Effector CD8-positive, alpha-beta T cell (primary cell): ENCODE measurements around the gene ILF3.
A peak's percentile ranks its signal among the peaks of the same experiment; 100 is the strongest.

Source experiments
- DNase-seq: peaks from one replicate; lab custom pipeline; 2025; lab: John Stamatoyannopoulos, UW

The ILF3 gene

DNA sequence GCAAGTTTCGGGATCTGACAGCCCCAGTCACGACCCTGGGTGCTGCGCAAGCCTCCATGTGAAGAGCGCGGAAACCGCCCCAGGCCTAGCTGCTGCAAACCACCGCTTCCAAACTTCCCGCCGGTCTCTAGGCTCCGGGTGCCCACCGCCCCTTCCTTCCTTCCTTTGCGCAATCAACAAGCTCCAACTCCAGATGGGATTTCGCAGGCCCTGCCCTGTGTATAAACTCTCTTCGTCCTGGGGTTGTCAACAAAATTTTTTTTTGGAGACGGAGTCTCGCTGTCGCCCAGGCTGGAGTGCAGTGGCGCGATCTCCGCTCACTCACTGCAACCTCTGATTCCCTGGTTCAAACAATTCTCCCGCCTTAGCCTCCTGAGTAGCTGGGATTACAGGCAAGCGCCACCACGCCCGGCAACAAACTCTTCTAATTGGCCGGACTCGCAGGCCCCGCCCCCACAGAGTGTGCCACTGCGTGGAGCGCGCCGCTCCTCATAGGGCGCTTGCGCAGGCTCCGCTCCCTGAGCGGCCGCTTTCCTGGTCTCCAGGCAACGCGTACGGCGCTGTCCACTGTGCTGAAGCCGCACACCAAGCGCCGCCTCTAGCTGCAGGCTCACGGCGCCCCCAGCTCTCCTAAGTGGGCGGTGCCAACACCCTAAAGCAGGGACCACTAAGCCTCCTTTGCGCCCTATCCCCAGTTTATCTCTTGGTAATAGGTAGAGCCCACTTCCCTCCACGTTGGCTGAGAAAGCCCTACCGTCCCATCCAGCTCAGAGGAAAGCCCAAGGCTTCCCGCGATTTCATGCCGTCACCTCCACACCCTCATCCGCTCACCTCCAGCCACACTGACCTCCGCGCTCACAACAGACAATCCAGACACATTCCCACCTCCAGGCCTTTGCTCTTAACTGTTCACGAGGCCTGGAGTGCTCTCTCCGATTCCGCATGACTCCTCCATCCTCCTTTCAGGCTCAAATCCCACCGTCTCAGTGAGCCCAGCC, 41.6 kb downstream of the ILF3 start:
- peak; percentile 83 for DNase-seq

DNA sequence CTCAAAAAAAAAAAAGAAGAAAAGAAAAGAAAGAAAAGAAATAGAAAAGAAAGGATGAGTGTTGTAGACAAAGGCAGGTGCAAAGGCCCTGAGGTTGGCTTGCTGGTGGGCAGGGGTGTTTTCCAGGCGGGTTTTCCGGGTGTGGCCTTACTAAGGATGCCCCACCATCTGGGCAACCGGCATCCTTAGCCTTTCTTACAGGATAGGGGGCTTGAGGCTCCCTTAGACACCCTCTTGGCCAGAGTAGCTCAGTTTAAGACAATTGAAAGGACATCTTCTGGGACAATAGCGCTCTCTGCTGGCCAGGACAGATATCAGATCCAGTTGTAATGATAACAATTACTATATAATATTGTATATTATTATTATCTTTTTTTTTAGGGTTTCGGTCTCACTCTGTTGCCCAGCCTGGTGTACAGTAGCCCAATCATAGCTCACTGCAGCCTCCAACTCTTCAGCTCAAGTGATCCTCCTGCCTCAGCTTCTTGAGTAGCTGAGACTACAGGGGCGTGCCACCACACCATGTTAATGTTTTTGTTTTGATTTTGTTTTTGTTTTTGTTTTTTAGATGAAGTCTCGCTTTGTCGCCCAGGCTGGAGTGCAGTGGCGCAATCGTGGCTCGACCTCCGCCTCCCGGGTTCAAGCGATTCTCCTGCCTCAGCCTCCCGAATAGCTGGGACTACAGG, 45.6 kb downstream of the ILF3 start:
- DNase-seq = peak; percentile 35

DNA sequence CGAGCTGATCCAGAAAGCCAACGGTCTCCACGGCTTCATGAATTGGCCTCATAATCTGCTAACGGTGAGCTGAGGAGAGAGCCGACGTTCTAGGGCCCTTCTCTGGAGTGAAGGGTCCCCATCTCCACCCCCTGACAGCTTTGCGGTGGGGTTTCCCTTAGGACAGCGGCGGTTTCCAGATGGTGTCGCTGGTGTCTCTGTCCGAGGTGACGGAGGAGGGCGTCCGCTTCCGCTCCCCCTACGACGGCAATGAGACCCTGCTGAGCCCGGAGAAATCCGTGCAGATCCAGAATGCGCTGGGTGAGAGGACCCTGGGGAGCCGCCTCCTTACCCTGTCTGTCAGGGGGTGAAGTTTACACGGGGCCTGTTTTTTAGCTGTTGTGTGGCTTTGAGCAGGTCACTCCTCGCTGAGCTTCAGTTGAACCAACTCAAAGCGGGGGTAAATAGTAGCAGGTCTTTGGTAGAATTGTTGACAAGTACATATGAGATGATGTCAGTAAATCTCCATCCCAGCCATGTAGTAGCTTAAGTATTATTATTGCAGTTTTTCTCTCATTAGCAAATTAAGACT, 47.9 kb downstream of the ILF3 start:
- DNase-seq = no peak

DNA sequence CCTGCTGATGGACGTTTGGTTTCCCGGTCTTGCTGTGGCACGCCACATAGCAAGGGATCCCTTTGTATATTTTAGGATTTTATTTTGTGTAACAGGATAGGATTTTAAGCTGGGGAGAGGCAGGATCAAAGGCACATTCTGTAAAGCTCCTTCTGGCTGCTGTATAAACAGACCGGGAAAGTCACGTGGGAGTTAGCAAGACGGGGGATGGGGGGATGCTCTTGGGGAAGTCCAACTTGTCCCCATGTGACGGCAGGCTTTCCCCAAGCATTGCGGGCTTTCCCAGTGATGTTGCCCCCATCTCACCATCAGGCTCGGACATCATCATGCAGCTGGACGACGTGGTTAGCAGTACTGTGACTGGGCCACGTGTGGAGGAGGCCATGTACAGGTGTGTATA, 52.8 kb downstream of the ILF3 start:
- DNase-seq = no peak

- DNase-seq = no peak
These were observed 53.3 kb downstream of the ILF3 start for GRCh38 chr19:10707440-10707839.

GRCh38 chr19:10708291-10708690, 54.1 kb downstream of the ILF3 start:
- DNase-seq = no peak

GRCh38 chr19:10712045-10712444, 57.9 kb downstream of the ILF3 start:
- DNase-seq = no peak

DNA sequence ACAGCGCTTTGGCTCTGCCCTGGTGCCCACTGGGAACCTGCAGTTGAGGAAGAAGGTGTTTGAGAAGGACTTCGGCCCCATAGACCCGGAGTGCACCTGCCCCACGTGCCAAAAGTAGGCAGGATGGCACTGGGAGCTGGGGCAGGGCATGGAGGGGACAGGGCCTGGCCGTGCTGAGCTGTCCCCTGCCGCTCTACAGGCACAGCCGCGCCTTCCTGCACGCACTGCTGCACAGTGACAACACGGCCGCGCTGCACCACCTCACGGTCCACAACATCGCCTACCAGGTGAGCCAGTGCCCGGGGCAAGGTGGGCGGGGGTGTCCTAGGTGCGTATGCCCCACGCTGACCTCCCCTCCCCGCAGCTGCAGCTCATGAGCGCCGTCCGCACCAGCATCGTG, 58.6 kb downstream of the ILF3 start:
- DNase-seq = no peak

DNA sequence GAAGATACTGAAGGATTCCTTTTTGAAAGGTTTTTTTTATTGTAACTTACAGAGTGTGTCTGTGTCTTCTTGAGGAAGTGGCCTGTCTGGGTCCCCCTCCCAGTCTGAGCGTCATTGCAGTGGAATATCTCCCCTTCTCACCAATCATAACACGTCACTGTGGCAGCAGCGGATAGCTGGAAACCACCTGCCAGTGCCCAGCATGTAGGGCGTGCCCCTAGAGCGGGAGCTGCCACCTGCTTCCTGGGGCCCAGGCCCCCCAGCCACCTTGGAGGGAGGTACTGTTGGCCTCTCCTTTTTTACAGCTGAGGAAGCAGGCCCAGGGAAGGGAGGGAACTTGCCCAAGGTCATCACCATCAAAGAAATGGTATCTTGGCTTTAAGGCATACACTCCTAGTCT, 59.2 kb downstream of the ILF3 start:
- no peak for DNase-seq

DNA sequence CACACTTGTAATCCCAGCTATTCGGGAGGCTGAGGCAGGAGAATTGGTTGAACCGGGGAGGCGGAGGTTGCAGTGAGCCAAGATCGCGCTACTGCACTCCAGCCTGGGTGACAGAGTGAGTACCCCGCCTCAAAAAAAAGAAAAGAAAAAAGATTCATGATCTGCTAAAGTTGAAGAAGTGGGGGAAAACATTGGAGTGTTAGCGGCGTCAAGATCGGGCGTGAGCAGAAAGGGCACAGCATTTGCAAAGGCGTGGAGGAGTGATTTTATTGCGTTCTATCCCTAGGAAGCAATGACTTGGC, 62.9 kb downstream of the ILF3 start:
- DNase-seq = no peak

- DNase-seq = peak; percentile 96
These were observed 63.4 kb downstream of the ILF3 start, which contains the start of gene DNM2 for GRCh38 chr19:10717356-10718204. Gene DNM2, plus strand, starts transcription at chr19:10718079. Its CDS starts 164 bp downstream, at chr19:10718243.

GRCh38 chr19:10718205-10719196, 64.4 kb downstream of the ILF3 start:
- DNase-seq = peak; percentile 28

DNA sequence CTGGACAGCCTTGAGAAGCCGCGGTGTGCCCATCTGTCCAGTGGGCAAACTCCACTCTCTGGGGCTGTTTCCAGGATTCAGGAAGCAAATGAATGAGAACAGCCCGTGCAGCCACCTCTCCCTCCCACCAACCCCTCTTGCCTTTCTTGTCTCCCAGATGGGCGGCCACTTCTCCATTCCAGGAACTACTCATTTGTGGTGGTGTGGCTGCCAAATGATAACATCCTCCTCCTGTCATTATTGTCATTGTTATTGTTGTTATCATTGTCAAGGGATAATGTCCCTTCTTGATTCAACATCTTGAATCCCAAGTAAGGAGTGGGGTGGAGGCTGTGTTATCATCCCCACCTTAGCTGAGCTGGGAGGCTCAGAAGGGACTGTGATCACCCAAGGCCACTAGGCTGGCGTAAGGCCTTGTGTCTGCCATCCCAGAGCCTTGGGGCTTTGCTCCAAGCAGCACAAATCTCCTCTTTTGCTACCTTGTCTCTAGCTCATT, 65.4 kb downstream of the ILF3 start:
- no peak for DNase-seq

GRCh38 chr19:10720607-10721125, 66.5 kb downstream of the ILF3 start:
- no peak for DNase-seq

DNA sequence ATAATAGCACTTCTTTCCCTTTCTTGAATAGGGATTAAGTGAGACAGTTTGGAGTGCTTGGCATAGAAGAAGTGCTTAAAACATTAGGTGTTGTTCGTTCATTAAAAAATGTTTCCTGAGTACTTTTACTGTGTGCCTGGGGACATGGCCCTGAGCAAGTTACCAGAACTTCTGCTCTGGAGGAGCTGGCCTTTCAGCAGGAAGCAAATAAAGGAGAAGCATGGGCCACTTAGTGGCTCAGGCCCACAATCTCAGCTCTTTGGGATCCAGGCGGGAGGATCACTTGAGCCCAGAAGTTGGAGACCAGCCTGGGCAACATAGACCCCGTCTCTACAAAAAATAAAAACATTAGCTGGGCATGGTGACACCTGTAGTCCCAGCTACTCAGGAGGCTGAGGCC, 69.4 kb downstream of the ILF3 start:
- DNase-seq = no peak

GRCh38 chr19:10724573-10725071, 70.5 kb downstream of the ILF3 start:
- no peak for DNase-seq

- DNase-seq = no peak
These were observed 71.3 kb downstream of the ILF3 start for GRCh38 chr19:10725415-10725814.

GRCh38 chr19:10726268-10726667, 72.1 kb downstream of the ILF3 start:
- DNase-seq = no peak

- no peak for DNase-seq
These were observed 73.6 kb downstream of the ILF3 start for GRCh38 chr19:10727685-10728201.

- DNase-seq = no peak
These were observed 75.3 kb downstream of the ILF3 start for GRCh38 chr19:10729411-10729810.
